Spleen (tissue), 11 donors: Measurements from ENCODE around the gene LDHA. TPM values are rescaled to one million over a fixed set of nuclear protein-coding genes. Genes with fewer than 3 reads are reported as not detected.

Experiments
- DNase-seq: peaks from one replicate; pipeline ENCODE4 v3.0.0-alpha.2; 2020
- H3K27ac ChIP-seq, 8 donors: fragments of 200-600 bp; sonication (generic) in 7 of 8; 1 replicate in 4 of 8; 2 replicates in 4 of 8; pipeline versions ENCODE4 v1.5.0 to v1.8.0; 2016 to 2021; ENCODE audit warnings: inconsistent platforms in 4 of 8, mild to moderate bottlenecking in 4 of 8, moderate library complexity in 1 of 8
- H3K27me3 ChIP-seq, 7 donors: fragments of 200-600 bp; sonication (generic) in 6 of 7; replicated peaks in 1 of 7; 1 replicate in 4 of 7; 2 replicates in 3 of 7; pipeline versions ENCODE4 v1.5.0 to v1.8.0; 2016 to 2021; ENCODE audit warnings: inconsistent platforms in 3 of 7, mild to moderate bottlenecking in 1 of 7
- H3K36me3 ChIP-seq, 6 donors: fragments of 200-600 bp; sonication (generic) in 5 of 6; 1 replicate in 4 of 6; 2 replicates in 2 of 6; pipeline versions ENCODE4 v1.5.0 to v1.8.0; 2016 to 2021; ENCODE audit warnings: inconsistent platforms in 2 of 6
- H3K4me1 ChIP-seq, 6 donors: fragments of 200-600 bp; sonication (generic) in 5 of 6; 1 replicate in 3 of 6; 2 replicates in 3 of 6; pipeline versions ENCODE4 v1.5.0 to v1.8.0; 2016 to 2021; ENCODE audit warnings: inconsistent platforms in 3 of 6
- H3K4me3 ChIP-seq, 8 donors: fragments of 200-600 bp; sonication (generic) in 7 of 8; 1 replicate in 4 of 8; 2 replicates in 4 of 8; pipeline versions ENCODE4 v1.5.0 to v1.8.0; 2016 to 2021; ENCODE audit warnings: inconsistent platforms in 4 of 8, mild to moderate bottlenecking in 4 of 8, moderate library complexity in 2 of 8
- H3K9me3 ChIP-seq, 8 donors: fragments of 200-600 bp; sonication (generic) in 7 of 8; 1 replicate in 4 of 8; 2 replicates in 4 of 8; pipeline versions ENCODE4 v1.5.0 to v1.8.0; 2016 to 2021; ENCODE audit warnings: inconsistent platforms in 4 of 8
- POLR2A ChIP-seq, 3 donors: fragments of 450-650 bp; IDR thresholded peaks; one replicate each; pipeline ENCODE4 v1.5.1; 2017; ENCODE audit warnings: antibody characterized with exemption in 3 of 3, mild to moderate bottlenecking in 1 of 3
- POLR2AphosphoS5 ChIP-seq, 3 donors: sonication (generic); formaldehyde crosslinking; IDR thresholded peaks; one replicate each; pipeline ENCODE4 v1.5.1; 2017; ENCODE audit warnings: antibody characterized with exemption in 3 of 3
- WGBS, 5 donors: extraction: QIAGEN DNeasy Blood & Tissue Kit in 3 of 5; methylation state at CpG; one replicate each; pipeline versions ENCODE4 v1.1.5 to v1.1.7; 2013 to 2018; 5-methylcytosine and 5-hydroxymethylcytosine counted together
- intact Hi-C: fragments of 100-400 bp; cut with DNase I; formaldehyde crosslinking; loops from one replicate; pipeline ENCODE4 v1.15.0; 2023; ENCODE audit warnings: low total_unique reads
- polyA plus RNA-seq, 3 donors: library from polyadenylated mRNA; stranded (reverse); fragments of 200-250 nt; gene quantifications; one replicate each; pipeline ENCODE4 v1.2.1, GENCODE V29; 2013
- total RNA-seq, 7 donors: library from RNA; depleted of rRNA in 3 of 7; stranded (reverse); fragments of >200 nt in 3 of 7; fragmentation: NEBNext Ultra II Directional in 4 of 7; extraction: Animal tissue kit (Norgen Biotek cat#: 25700) in 4 of 7; gene quantifications; one replicate each; pipeline versions ENCODE4 v1.1.0 to v1.2.1, GENCODE V29; 2016 to 2021
- TF ChIP-seq, protein P1 (sequence below), 11 experiments: fragments of 200-600 bp in 7 of 11; fragments of 450-650 bp in 4 of 11; sonication (generic) in 4 of 11; IDR thresholded peaks in 8 of 11; conservative IDR thresholded peaks in 3 of 11; 1 replicate in 7 of 11; 2 replicates in 4 of 11; pipeline versions ENCODE4 v1.4.0 to v1.8.0; 2016 to 2021; ENCODE audit warnings: antibody characterized with exemption in 11 of 11, inconsistent platforms in 4 of 11, mild to moderate bottlenecking in 1 of 11
- donor health status: healthy with polysubstance abuse.
- donor health status: DM: no; HTN: no; CAD: no; lungs with moderate emphysema.
- donor health status: DM: no; HTN: no; CAD: no.
- donor health status: Bipolar disorder and iron deficiency.
- donor health status: healthy.
- donor health status: DM: no; HTN: no; CAD: no.
- donor health status: DM: yes; HTN: yes; CAD: no.

Gene LDHA
- total and polyA plus RNA-seq, 10 donors = 139 to 415 (median 257) TPM

DNA sequence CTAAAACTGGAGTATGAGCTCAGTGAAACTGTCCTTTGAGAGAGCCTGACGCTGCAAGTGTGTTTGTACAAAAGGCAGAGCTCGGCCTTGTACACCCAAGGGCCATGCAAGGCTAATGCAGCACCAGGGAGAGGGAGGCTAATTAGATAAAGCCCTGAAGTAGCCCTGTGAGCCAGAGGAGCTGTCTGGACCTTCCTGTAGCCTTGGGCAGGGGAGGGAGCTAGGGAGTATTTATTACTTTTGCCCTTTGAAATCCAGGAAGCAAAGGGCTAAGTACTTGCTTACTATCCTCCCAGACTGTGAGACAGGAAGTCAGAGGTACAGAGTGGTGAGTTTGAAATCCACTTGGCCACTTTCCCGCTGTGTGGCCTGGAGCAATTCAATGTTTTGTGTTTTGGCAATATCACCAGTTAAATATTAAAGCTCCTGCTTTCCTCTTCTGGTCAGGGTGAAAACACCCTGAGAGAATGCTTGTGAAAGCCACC is 10.2 kb upstream of the LDHA start:
- Histone ChIP-seq H3K9me3 (no peaks in the 10 kb centered on the region), H3K27ac (peak overlapping the region; percentile 77 to 97 (median 93)), H3K36me3 (no peaks in the 10 kb centered on the region), H3K4me1 (peaks cover 21 to 40% (median 28%) of the 10 kb centered on the region in 6 donors), H3K4me3 (peak overlapping the region in 1 of 8 donors; percentile 24), H3K27me3 (no peaks in the 10 kb centered on the region)
- TF ChIP-seq POLR2A (IDR thresholded peaks at IDR 0.05) = peak in 1 of 3 donors; percentile 28
- peak in 2 of 3 donors; percentile 52 to 66 for TF ChIP-seq POLR2AphosphoS5 (IDR thresholded peaks at IDR 0.05)
- TF ChIP-seq, protein P1, sequence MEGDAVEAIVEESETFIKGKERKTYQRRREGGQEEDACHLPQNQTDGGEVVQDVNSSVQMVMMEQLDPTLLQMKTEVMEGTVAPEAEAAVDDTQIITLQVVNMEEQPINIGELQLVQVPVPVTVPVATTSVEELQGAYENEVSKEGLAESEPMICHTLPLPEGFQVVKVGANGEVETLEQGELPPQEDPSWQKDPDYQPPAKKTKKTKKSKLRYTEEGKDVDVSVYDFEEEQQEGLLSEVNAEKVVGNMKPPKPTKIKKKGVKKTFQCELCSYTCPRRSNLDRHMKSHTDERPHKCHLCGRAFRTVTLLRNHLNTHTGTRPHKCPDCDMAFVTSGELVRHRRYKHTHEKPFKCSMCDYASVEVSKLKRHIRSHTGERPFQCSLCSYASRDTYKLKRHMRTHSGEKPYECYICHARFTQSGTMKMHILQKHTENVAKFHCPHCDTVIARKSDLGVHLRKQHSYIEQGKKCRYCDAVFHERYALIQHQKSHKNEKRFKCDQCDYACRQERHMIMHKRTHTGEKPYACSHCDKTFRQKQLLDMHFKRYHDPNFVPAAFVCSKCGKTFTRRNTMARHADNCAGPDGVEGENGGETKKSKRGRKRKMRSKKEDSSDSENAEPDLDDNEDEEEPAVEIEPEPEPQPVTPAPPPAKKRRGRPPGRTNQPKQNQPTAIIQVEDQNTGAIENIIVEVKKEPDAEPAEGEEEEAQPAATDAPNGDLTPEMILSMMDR (IDR thresholded peaks at IDR 0.05 in 8 of 11, conservative IDR thresholded peaks at IDR 0.05 in 3 of 11) = no peak
- peak; percentile 76 for DNase-seq
- intact Hi-C loops = no loop called here
- WGBS, 5 donors = 4 to 29% (median 16%) methylated on average over 3 of the region's 3 CpGs

DNA sequence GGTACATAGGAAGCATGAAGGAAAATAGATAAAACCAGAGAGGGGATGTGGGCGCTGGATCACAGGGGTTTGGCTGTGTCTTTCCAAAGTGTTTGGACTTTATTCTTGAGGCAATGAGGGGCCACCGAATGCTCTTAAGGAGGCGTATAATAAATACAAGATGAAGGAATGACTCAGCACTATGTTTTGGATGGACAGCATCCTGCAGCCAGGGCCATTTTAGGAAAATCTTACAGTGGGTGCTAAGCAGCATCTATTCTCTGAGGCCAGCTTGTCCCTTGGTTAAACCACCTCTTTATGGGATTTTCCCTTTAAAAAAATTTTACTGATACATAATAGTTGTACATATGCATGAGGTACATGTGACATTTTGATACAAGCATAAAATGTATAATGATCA is 4.3 kb upstream of the LDHA start:
- no peak for DNase-seq
- Histone ChIP-seq H3K4me1 (peaks cover 0 to 38% (median 16%) of the 10 kb centered on the region in 6 donors), H3K36me3 (no peaks in the 10 kb centered on the region), H3K27me3 (no peaks in the 10 kb centered on the region), H3K27ac (no peak overlapping the region), H3K9me3 (no peaks in the 10 kb centered on the region), H3K4me3 (no peak overlapping the region)
- 79 to 95% (median 85%) methylated on average over 3 of the region's 3 CpGs for WGBS, 5 donors
- intact Hi-C loops = no loop called here
- TF ChIP-seq POLR2AphosphoS5 (IDR thresholded peaks at IDR 0.05) = no peak
- no peak for TF ChIP-seq POLR2A (IDR thresholded peaks at IDR 0.05)
- TF ChIP-seq, protein P1 (IDR thresholded peaks at IDR 0.05 in 8 of 11, conservative IDR thresholded peaks at IDR 0.05 in 3 of 11) = no peak

DNA sequence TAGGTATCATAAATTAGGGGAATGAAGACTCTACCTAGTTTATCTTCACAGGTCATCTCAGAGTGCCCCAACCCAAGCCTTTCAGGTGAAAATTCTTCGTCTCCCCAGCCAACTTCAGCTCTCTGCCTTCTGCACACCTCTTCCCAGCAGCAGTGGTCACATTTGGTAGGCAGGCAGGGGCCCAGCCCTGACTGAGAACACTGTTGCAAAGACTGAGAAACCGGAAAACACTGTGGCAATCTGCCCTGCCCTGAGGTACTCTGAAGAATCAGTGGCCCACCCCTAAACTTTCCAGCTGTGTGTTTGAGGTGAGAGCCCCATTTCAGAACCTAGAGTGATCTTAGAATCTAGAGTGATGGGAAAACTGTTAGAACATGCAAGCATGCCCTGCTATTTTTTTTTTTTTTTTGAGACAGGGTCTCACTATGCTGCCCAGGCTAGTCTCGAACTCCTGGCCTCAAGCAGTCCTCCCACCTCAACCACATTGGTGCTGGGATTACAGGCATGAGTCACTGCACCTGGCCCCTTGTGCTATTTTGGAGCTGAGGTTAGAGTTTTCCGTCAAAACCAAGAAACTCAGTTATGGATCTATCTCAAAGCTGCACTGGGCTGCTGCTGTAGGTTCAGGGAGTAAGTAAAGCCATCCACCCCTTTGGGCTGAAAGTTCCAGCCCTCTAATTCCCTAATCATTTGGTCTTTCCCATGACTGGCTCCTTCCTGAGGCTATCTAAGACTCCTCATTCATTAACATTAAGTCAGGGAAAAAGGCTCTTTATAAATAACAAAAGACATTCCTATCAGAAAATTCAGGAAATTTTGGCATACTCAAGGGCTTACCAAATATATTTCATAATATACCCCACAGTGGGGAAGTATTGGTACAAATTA is 1.7 kb upstream of the LDHA start:
- peak; percentile 78 for DNase-seq
- intact Hi-C loops = no loop called here
- TF ChIP-seq POLR2AphosphoS5 (IDR thresholded peaks at IDR 0.05) (peak in 1 of 3 donors; percentile 49), POLR2A (IDR thresholded peaks at IDR 0.05) (no peak)
- H3K4me1 ChIP-seq = peaks cover 8 to 52% (median 31%) of the 10 kb centered on the region in 6 donors
- 56 to 86% (median 71%) methylated on average over 4 of the region's 4 CpGs for WGBS, 5 donors
- no peaks in the 10 kb centered on the region for H3K9me3 ChIP-seq
- no peak overlapping the region for H3K4me3 ChIP-seq
- peaks cover 0 to 12% (median 11%) of the 10 kb centered on the region in 6 donors for H3K36me3 ChIP-seq
- H3K27ac ChIP-seq = peak overlapping the region in 7 of 8 donors; percentile 22 to 99 (median 96)
- H3K27me3 ChIP-seq = no peaks in the 10 kb centered on the region

DNA sequence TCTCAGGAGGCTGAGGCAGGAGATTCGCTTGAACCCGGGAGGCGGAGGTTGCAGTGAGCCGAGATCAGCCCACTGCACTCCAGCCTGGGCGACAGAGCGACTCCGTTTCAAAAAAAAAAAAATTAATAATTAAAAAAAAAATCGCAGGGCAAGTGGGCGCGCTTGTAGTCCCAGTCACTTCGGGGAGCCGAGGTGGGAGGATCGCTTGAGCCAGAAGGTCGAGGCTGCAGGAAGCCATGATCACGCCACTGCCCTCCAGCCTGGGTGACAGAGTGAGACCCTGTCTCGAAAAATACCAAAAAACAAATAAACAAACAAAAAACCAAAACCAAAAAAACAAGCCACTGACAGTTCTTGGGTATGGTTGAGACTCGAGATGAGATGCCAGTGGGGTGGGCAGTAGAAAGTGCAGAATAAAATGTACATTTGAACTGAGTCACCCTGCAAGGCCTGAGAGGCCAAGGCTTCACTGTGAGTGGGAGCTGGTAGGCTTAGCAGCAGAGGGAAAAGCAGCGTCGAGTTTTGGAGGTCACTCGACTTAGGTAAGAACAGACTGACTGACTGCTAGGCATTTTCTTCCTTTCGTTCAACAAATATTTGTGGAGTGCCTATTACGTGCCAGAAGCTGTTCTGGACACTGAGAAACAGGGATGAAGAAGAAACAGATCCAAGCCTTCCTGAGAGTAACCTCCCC is 635 bp upstream of the LDHA start:
- DNase-seq = peak; percentile 82
- no peak for TF ChIP-seq POLR2AphosphoS5 (IDR thresholded peaks at IDR 0.05)
- TF ChIP-seq POLR2A (IDR thresholded peaks at IDR 0.05) = no peak
- TF ChIP-seq, protein P1 (IDR thresholded peaks at IDR 0.05 in 8 of 11, conservative IDR thresholded peaks at IDR 0.05 in 3 of 11) = no peak
- 68 to 77% (median 71%) methylated on average over 22 of the region's 22 CpGs for WGBS, 5 donors
- Histone ChIP-seq H3K4me1 (peaks cover 8 to 58% (median 34%) of the 10 kb centered on the region in 6 donors), H3K4me3 (peak overlapping the region in 7 of 8 donors; percentile 86 to 95 (median 93)), H3K36me3 (peaks cover 0 to 22% (median 20%) of the 10 kb centered on the region in 6 donors), H3K27me3 (no peaks in the 10 kb centered on the region), H3K27ac (peak overlapping the region; percentile 95 to 99 (median 96)), H3K9me3 (no peaks in the 10 kb centered on the region)
- intact Hi-C loops = no loop called here
